Endothelial cell of umbilical vein (primary cell): Measurements from ENCODE around the gene FOCAD. TPM values are rescaled to one million over a fixed set of nuclear protein-coding genes. Genes with fewer than 3 reads are reported as not detected.

Source experiments
- BruUV-seq: library from RNA; stranded (reverse); fragments of 400-500 nt; replicated peaks from 2 replicates; lab custom pipeline; 2021; lab: Mats Ljungman, UMichigan
- CTCF ChIA-PET: fragments of 300-600, 350-600 bp; sonication (Branson Sonifier 250); formaldehyde crosslinking; loops from one replicate; lab custom pipeline; 2021; ENCODE audit warnings: antibody characterized with exemption, inconsistent platforms; lab: Charles Lee
- POLR2A ChIA-PET: fragments of 300-600, 350-600 bp; sonication (Branson Sonifier 250); formaldehyde crosslinking; loops from one replicate; lab custom pipeline; 2021; ENCODE audit warnings: antibody characterized with exemption, inconsistent platforms; lab: Charles Lee
- DNase-seq: peaks from one replicate; pipeline ENCODE4 v3.0.0-alpha.2; 2011; ENCODE audit warnings: low read depth, low spot score
- FAIRE-seq: peaks from 2 replicates; lab custom pipeline; 2011; peaks lifted over from hg19 to GRCh38; lab: Jason Lieb, UNC
- H2AFZ ChIP-seq: 2 replicates; pipeline ENCODE4 v1.6.0; 2012; ENCODE audit warnings: low read depth, low read length, control low read depth, inconsistent platforms
- H3K27ac ChIP-seq: 2 replicates; pipeline ENCODE4 v1.5.1; 2011; ENCODE audit warnings: low read depth, mild to moderate bottlenecking, control low read depth, low read length, moderate library complexity; ENCODE audit not compliant: insufficient read depth
- H3K27me3 ChIP-seq, 2 experiments: 2 replicates each; pipeline versions ENCODE4 v1.6.0 to v1.6.1; 2011; ENCODE audit warnings: low read length in 2 of 2, mixed read lengths in 1 of 2; ENCODE audit not compliant: control insufficient read depth in 2 of 2, insufficient read depth in 2 of 2
- H3K36me3 ChIP-seq, 2 experiments: 2 replicates in 1 of 2; 3 replicates in 1 of 2; pipeline ENCODE4 v1.5.1; 2011; ENCODE audit warnings: low read length in 2 of 2, mild to moderate bottlenecking in 1 of 2, moderate library complexity in 1 of 2; ENCODE audit not compliant: control insufficient read depth in 2 of 2, insufficient read depth in 2 of 2; ENCODE audit errors: extremely low read depth in 1 of 2
- H3K4me1 ChIP-seq: 3 replicates; pipeline ENCODE4 v1.5.1; 2011; ENCODE audit warnings: mild to moderate bottlenecking, low read length; ENCODE audit not compliant: control insufficient read depth, insufficient read depth; ENCODE audit errors: extremely low read depth
- H3K4me2 ChIP-seq: 2 replicates; pipeline ENCODE4 v1.6.1; 2011; ENCODE audit warnings: low read length, control low read depth, mixed read lengths; ENCODE audit not compliant: insufficient read depth
- H3K4me3 ChIP-seq, 3 experiments: fragments of 200-600 bp in 1 of 3; sonication (generic), shearing (Covaris generic) in 1 of 3; replicated peaks in 1 of 3; 2 replicates each; pipeline ENCODE4 v1.5.1; 2011 to 2016; ENCODE audit warnings: control low read depth in 3 of 3, low read length in 3 of 3, mild to moderate bottlenecking in 2 of 3, inconsistent platforms in 1 of 3, low read depth in 1 of 3, moderate library complexity in 1 of 3; ENCODE audit not compliant: insufficient read depth in 1 of 3
- H3K79me2 ChIP-seq: 2 replicates; pipeline ENCODE4 v1.6.0; 2012; ENCODE audit warnings: low read length, inconsistent platforms; ENCODE audit not compliant: control insufficient read depth, insufficient read depth
- H3K9ac ChIP-seq: replicated peaks from 2 replicates; pipeline ENCODE3; 2011; ENCODE audit warnings: low read length, control low read depth; ENCODE audit not compliant: insufficient read depth; ENCODE audit errors: extremely low read depth
- H3K9me1 ChIP-seq: replicated peaks from 3 replicates; pipeline ENCODE4 v1.6.0; 2011; ENCODE audit warnings: mild to moderate bottlenecking, low read length; ENCODE audit not compliant: control insufficient read depth, insufficient read depth; ENCODE audit errors: extremely low read depth
- H3K9me3 ChIP-seq: replicated peaks from 2 replicates; pipeline ENCODE4 v1.5.1; 2012; ENCODE audit warnings: low read length, inconsistent platforms; ENCODE audit not compliant: control insufficient read depth, insufficient read depth
- H4K20me1 ChIP-seq: replicated peaks from 2 replicates; pipeline ENCODE3; 2011; ENCODE audit warnings: mild to moderate bottlenecking, low read length; ENCODE audit not compliant: control insufficient read depth, insufficient read depth; ENCODE audit errors: extremely low read depth
- CTCF ChIP-seq, 2 donors: IDR thresholded peaks; 1 replicate in 1 of 2; 2 replicates in 1 of 2; pipeline ENCODE4 v1.5.1; 2011; ENCODE audit warnings: low read length in 2 of 2, mild to moderate bottlenecking in 2 of 2, moderate library complexity in 2 of 2, control low read depth in 1 of 2, inconsistent platforms in 1 of 2, low read depth in 1 of 2; ENCODE audit not compliant: insufficient read depth in 1 of 2; ENCODE audit errors: extremely low read depth in 1 of 2
- EZH2 ChIP-seq: IDR thresholded peaks from 2 replicates; pipeline ENCODE4 v1.6.1; 2012; ENCODE audit warnings: borderline replicate concordance, low read depth, mild to moderate bottlenecking, moderate library complexity, low read length, inconsistent platforms; ENCODE audit not compliant: severe bottlenecking
- FOS ChIP-seq: IDR thresholded peaks from 2 replicates; pipeline ENCODE4 v1.6.1; 2011; ENCODE audit warnings: mild to moderate bottlenecking, low read length, moderate library complexity, borderline replicate concordance; ENCODE audit not compliant: insufficient read depth
- GATA2 ChIP-seq: IDR thresholded peaks from 2 replicates; pipeline ENCODE4 v1.7.0; 2011; ENCODE audit warnings: low read depth, mild to moderate bottlenecking, moderate library complexity, mixed read lengths, low read length; ENCODE audit not compliant: insufficient read length, insufficient read depth
- JUN ChIP-seq: IDR thresholded peaks from 2 replicates; pipeline ENCODE4 v1.6.1; 2011; ENCODE audit warnings: borderline replicate concordance, low read depth; ENCODE audit not compliant: insufficient read length, insufficient read depth
- MYC ChIP-seq: IDR thresholded peaks from one replicate; pipeline ENCODE4 v1.6.1; 2011; ENCODE audit warnings: mild to moderate bottlenecking, low read depth, low read length
- POLR2A ChIP-seq: IDR thresholded peaks from 2 replicates; pipeline ENCODE4 v1.6.1; 2012; ENCODE audit warnings: low read depth, mild to moderate bottlenecking, control low read depth, low read length
- POLR2AphosphoS5 ChIP-seq: IDR thresholded peaks from 2 replicates; pipeline ENCODE4 v1.6.1; 2012; ENCODE audit warnings: low read depth, mild to moderate bottlenecking, control low read depth, low read length, moderate library complexity; ENCODE audit not compliant: insufficient read depth
- dilution Hi-C: fragments of 300-500 bp; cut with MboI; formaldehyde crosslinking; loops from one replicate; pipeline ENCODE4 v1.15.0; 2019; ENCODE audit warnings: low sequenced_read_pairs; ENCODE audit not compliant: extremely low pct_ligation_motif_present
- intact Hi-C: fragments of 100-400 bp; cut with micrococcal nuclease; formaldehyde crosslinking; loops from one replicate; pipeline ENCODE4 v1.10.0; 2022
- polyA plus RNA-seq, 4 experiments: library from polyadenylated mRNA; depleted of rRNA in 3 of 4; stranded (reverse) in 3 of 4; unstranded in 1 of 4; fragments of >200 nt; gene quantifications; 2 replicates each; pipeline versions ENCODE4 v1.2.1 to v1.2.3, GENCODE V29; 2011 to 2012; ENCODE audit warnings: missing spikeins in 1 of 4
- total RNA-seq: library from RNA; stranded (reverse); gene quantifications from 2 replicates; pipeline ENCODE4 v1.2.3, GENCODE V29; 2021
- TF ChIP-seq, protein P1 (sequence below): IDR thresholded peaks from 2 replicates; pipeline ENCODE4 v1.6.1; 2011; ENCODE audit not compliant: insufficient read depth, insufficient read length

Gene FOCAD
- total and polyA plus RNA-seq, 2 donors (not counting 3 experiments of a cell fraction or from before 2014, with no cell fraction given), result 26.7 to 66.9 TPM

DNA sequence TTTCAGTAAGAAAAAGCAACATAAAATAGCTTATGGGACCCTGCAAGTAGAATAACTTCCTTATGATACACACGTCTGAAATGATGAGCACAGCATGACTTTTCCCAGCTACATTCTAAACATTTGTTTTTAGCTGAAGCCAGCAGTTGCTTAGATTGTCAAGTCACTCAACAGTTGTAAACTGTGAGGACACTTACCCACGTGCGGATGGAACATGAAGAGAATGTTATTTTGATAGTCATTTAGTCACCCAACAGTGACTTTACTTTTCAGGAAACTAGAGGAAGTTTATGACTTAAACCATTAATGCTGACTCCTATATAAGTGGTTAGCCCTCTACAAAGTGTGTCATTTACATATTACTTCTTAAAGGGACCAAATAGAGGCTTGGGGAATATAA lies 344.4 kb downstream of the FOCAD start:
- CTCF ChIA-PET, result interaction anchor here (2.5 kb wide), 1 partner anchor 10 kb away, joined by 9 read pairs; no protein-coding TSS in a partner anchor
- H2AFZ ChIP-seq, result no peak overlapping the region

More for the DNA sequence above, 344.4 kb downstream of the FOCAD start:
- dilution Hi-C loops, result no loop called here
- BruUV-seq, result no TSS peak
- FAIRE-seq, result no peak
- H3K36me3 ChIP-seq, result no peaks in the 10 kb centered on the region
- H3K9ac ChIP-seq, result no peak overlapping the region
- H3K79me2 ChIP-seq, result no peaks in the 10 kb centered on the region
- POLR2A ChIA-PET, result no interaction called here
- H3K27me3 ChIP-seq, result no peaks in the 10 kb centered on the region
- no peaks in the 10 kb centered on the region for H4K20me1 ChIP-seq
- no peaks in the 10 kb centered on the region for H3K9me1 ChIP-seq
- H3K4me1 ChIP-seq, result peaks cover 6% of the 10 kb centered on the region
- no peak overlapping the region for H3K4me3 ChIP-seq
- DNase-seq, result no peak
- TF ChIP-seq CTCF (IDR thresholded peaks at IDR 0.05; ENCODE audit: extremely low read depth in 1 of 2, insufficient read depth in 1 of 2, low read depth in 1 of 2, low read length in 2 of 2) (no peak), GATA2 (no peak), POLR2A (no peak), JUN (no peak), EZH2 (no peak), FOS (no peak), MYC (no peak), POLR2AphosphoS5 (no peak)
- TF ChIP-seq, protein P1, sequence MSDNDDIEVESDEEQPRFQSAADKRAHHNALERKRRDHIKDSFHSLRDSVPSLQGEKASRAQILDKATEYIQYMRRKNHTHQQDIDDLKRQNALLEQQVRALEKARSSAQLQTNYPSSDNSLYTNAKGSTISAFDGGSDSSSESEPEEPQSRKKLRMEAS, result no peak
- H3K9me3 ChIP-seq, result no peaks in the 10 kb centered on the region
- H3K4me2 ChIP-seq, result no peak overlapping the region
- no peak overlapping the region for H3K27ac ChIP-seq
- intact Hi-C loops, result loop anchor here (5.0 to 10.0 kb wide), 2 partner anchors 64 to 396 kb away; no protein-coding TSS in a partner anchor
